GM18520 (cell line): ENCODE measurements around the gene TBC1D24.
"Not testable (repeated sequence)": the region's sequence is repeated elsewhere in the genome, so short reads cannot be mapped to it uniquely, and the experiment has no call there.

ENCODE experiments used
- ATAC-seq: cut with Tn5 transposase; IDR thresholded peaks from one replicate; pipeline ENCODE4 v1.9.1; 2021; ENCODE audit not compliant: unreplicated experiment

The TBC1D24 gene

GRCh38 chr16:2530629-2531318 lies 55.8 kb downstream of the TBC1D24 start:
- ATAC-seq = no peak

- no peak for ATAC-seq
These were observed 56.4 kb downstream of the TBC1D24 start, which contains the start of gene CEMP1 for GRCh38 chr16:2531371-2531695. Gene CEMP1 (minus strand): TSS chr16:2531408. CDS start chr16:2531073, 335 bp downstream.

GRCh38 chr16:2531696-2532493 lies 57.0 kb downstream of the TBC1D24 start:
- peak; percentile 80 for ATAC-seq

GRCh38 chr16:2532494-2533141 lies 57.7 kb downstream of the TBC1D24 start:
- ATAC-seq = no peak

GRCh38 chr16:2533142-2533755 lies 58.3 kb downstream of the TBC1D24 start:
- ATAC-seq = not testable (repeated sequence)

GRCh38 chr16:2533912-2534311 lies 59.0 kb downstream of the TBC1D24 start:
- ATAC-seq = no peak

- ATAC-seq = not testable (repeated sequence)
These were observed 59.4 kb downstream of the TBC1D24 start for GRCh38 chr16:2534335-2534734.

- ATAC-seq = no peak
These were observed 60.7 kb downstream of the TBC1D24 start for GRCh38 chr16:2535625-2536013.

- peak; percentile 76 for ATAC-seq
These were observed 62.8 kb downstream of the TBC1D24 start, which contains the start of gene PDPK1 for GRCh38 chr16:2537451-2538379. Gene PDPK1 (plus strand): TSS chr16:2538021. CDS start chr16:2538113, 92 bp downstream.

- not testable (repeated sequence) for ATAC-seq
These were observed 64.4 kb downstream of the TBC1D24 start for GRCh38 chr16:2539192-2539844.

GRCh38 chr16:2539845-2540458 lies 65.0 kb downstream of the TBC1D24 start:
- not testable (repeated sequence) for ATAC-seq

- not testable (repeated sequence) for ATAC-seq
These were observed 66.0 kb downstream of the TBC1D24 start for GRCh38 chr16:2540912-2541311.

GRCh38 chr16:2541409-2541808 lies 66.5 kb downstream of the TBC1D24 start:
- ATAC-seq = not testable (repeated sequence)

- ATAC-seq = not testable (repeated sequence)
These were observed 68.8 kb downstream of the TBC1D24 start for GRCh38 chr16:2543771-2544170.

- ATAC-seq = not testable (repeated sequence)
These were observed 75.5 kb downstream of the TBC1D24 start for GRCh38 chr16:2550283-2550878.

- ATAC-seq = not testable (repeated sequence)
These were observed 76.5 kb downstream of the TBC1D24 start for GRCh38 chr16:2551420-2551889.

- not testable (repeated sequence) for ATAC-seq
These were observed 79.9 kb downstream of the TBC1D24 start for GRCh38 chr16:2554709-2555425.
